ENCODE results near the gene CDH23.

GRCh38 chr10:71706216-71707121 is 309.7 kb downstream of the CDH23 start:
- TF ChIP-seq CTCF (IDR thresholded peaks at IDR 0.05; ENCODE audit: poor library complexity, severe bottlenecking) (no peak), POLR2AphosphoS5 (IDR thresholded peaks at IDR 0.05) (no peak), EZH2 (IDR thresholded peaks at IDR 0.05; ENCODE audit: borderline replicate concordance, insufficient read depth, low read length, poor library complexity, severe bottlenecking) (no peak), REST (IDR thresholded peaks at IDR 0.05; ENCODE audit: borderline replicate concordance) (no peak)

Measured in neural cell (in vitro differentiated cells).